Measurements from ENCODE around the gene CAPSL. TPM values are rescaled to one million over a fixed set of nuclear protein-coding genes. Genes with fewer than 3 reads are reported as not detected.
"Not testable (repeated sequence)": the region's sequence is repeated elsewhere in the genome, so short reads cannot be mapped to it uniquely, and the experiment has no call there.

The CAPSL gene
- polyA plus RNA-seq, 3 donors: 5.3 to 8.2 (median 7.6) TPM

DNA sequence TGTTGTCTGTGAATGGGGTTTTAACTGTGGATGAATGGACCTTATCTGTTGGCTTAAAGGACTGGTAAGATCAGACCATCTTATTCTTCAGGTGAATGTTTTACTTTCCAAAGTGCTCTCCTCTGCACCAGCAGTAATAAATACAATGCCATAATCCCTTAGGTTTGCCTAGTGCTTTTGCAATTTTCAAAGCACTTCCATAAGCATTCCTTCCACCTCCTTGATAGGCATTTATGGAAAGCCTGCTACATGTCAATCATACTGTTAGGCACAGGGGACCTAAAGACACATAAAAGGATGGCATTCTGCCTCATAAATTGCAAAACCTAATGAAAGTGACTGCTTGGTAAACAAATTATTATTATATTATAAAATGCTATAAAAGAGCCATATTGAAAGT, 60.3 kb downstream of the CAPSL start:
- no peak for DNase-seq (ENCODE audit: low read depth in 3 of 3, low spot score in 2 of 3)

DNA sequence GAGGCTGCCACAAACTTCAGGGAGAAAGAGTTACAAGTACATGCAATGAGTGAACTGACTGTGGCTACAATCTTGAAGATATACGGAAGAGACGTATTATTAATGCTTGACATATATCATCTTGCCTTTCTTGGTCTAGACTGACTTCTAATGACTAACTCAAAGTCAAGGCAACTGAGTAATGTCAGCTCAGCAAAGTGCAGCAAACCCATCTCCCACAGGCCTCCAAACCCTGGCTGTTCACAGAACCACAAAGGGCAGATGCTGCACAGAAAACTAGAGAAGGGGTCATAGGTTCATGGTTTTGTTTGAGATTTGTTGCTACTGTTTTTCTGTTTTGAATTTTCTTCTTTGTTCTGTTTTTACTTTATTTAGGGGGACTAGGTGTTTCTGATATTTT, 60.8 kb downstream of the CAPSL start:
- no peak for DNase-seq (ENCODE audit: low read depth in 3 of 3, low spot score in 2 of 3)

DNA sequence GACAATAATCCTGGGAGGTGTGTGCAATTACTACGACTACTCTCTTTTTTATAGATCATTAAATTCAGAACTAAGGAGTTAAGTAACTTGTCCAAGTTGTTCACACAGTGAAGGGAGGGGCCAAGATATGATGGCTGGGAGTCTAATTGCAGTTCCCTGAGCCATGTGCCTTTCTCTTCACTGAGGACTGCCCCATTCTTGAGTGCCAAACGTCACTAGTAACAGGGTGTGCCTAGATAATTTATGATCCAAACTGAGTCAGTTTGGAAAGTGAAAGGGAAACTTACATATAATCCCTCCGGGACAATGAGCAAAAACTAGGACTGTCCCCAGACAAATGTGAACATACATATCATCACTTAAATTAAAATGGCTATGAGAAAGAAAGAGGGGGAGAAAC, 61.5 kb downstream of the CAPSL start:
- DNase-seq (ENCODE audit: low read depth in 3 of 3, low spot score in 2 of 3): no peak

DNA sequence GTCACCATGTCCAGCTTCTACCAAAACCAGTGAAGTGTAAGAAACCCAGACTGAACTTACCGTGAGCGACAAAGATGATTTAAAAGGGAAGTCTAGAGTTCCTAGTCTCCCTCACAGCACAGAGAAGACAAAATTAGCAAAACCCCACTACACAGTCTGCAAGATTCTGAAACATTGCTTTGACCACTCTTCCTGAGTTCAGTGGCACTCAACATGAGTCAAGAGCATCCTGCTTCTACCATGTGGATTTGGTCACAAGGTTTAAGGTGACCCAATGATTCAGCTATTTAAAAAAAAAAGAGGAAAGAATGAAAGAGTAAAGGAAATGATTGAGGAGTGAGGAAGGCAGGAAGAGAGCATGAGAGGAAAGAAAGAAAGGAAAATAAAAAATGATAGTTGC, 62.0 kb downstream of the CAPSL start:
- DNase-seq (ENCODE audit: low read depth in 3 of 3, low spot score in 2 of 3): no peak

DNA sequence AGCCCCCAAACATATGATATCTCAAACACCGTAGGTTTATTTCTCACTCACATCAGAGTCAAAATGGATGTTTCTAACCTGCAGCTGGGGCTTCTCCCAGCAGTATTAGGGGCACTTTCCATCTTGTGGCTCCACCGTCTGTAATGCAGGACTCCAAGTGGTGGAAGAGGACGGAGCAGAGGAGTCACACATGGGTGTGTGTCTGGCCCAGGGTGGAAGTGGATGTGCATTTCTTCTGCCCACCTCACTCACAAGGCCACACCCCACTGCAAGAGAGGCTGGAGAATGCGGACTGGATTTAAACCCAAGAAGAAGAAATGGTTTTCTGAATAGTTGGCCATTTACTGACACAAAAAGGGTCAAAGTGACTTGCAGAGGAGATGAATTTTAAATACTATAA, 67.8 kb downstream of the CAPSL start:
- no peak for DNase-seq (ENCODE audit: low read depth in 3 of 3, low spot score in 2 of 3)

DNA sequence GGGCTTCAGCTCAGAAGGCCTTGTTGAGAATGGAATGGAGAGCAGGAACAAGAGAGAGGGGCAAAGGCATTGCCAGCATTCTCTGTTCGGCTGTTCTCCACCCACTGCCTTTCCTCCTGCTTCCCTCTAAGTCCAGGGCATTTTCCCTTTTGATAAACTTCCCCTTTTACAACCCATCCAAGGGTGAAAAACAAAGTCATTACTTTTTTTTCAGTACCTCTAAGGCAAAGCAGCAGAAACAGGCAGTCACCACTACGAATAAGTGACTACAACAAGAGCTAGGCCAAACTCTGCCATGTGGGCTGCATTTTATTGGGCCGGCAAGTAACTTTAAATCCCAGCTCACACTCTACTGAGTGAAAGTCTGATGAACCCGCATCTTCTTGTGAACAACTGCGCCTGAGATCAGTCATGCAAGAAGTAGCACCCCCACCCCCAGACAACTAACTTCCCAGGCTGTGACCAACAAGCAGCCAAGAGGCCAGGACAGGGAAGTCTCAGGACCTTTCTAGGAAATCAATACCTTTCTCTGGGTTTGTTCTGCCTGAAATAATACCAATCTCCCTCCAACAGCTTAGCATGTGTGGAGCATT, 68.6 kb downstream of the CAPSL start:
- no peak for DNase-seq (ENCODE audit: low read depth in 3 of 3, low spot score in 2 of 3)

DNA sequence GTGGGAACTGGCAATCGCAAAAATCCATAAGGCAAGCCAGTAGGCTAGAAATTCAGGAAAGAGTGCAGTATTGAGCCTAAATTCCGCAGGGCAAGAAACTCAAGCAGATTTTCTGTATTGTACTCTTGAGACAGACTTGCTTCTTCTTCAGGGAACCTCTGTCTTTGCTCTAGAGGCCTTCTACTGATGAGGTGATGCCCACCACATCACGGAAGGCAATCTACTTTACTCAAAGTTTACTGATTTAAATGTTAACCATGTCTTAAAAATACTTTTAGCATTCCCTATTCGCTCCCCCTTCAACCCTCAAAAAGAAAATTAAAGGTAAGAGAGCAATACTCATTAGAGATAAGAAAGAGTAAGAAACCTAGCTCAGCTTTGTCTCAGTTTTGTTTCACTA, 70.4 kb downstream of the CAPSL start:
- no peak for DNase-seq (ENCODE audit: low read depth in 3 of 3, low spot score in 2 of 3)

DNA sequence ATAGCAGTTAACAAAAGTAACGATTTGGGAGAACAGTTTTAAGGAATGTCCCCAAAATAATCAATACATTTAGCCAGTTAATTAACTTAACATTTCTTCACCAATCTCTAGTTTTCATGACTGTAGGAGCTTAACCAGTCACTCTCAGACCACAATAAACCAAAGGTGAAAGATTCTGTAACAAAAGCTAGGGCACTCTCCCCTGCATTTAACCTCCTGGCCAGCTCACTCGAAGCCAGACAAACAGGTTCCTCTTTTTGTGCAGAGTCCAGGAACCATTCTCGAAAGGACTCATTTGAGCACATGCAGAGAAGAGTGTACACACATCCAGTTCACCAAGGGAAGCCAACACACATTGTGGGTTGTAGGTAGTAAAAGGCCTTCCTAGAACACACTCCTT, 75.3 kb downstream of the CAPSL start:
- no peak for DNase-seq (ENCODE audit: low read depth in 3 of 3, low spot score in 2 of 3)

DNA sequence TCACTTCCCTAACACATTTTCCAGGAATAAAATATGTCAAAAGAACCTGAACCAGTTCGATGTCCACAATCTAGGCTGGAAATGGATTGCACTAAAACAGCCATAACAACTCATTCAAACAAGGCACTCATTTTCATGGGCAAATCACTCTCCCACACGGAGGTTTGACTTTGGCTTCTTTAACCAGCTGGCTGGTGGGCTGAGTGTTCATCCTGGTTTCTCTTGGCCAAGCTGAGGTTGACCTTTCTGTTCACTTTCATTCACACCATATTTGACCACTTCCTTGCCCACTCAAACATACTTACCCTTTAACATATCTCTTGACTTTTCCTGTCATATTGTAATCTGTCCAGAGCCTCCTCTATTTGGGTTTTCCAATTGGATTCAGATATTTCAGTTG, 76.3 kb downstream of the CAPSL start:
- no peak for DNase-seq (ENCODE audit: low read depth in 3 of 3, low spot score in 2 of 3)

DNA sequence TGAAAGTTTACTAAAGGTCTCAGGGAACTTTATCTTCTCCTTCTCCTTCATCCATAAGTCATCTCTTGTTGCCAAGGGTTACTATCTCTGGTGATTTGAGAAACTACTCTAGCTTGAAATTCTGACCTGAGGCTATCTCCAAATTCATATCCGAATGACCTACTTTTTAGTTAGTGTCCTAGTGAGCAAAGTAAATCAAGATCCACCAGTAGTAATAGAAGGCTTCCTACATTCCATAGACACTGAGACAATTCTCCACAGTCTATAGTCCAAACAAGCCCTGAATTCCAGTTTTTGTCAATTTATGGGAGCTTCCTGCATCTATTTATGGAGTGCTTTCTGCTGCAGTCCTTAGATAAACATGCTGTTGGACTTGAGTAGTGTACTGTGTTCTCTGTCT, 76.7 kb downstream of the CAPSL start:
- DNase-seq (ENCODE audit: low read depth in 3 of 3, low spot score in 2 of 3): no peak

DNA sequence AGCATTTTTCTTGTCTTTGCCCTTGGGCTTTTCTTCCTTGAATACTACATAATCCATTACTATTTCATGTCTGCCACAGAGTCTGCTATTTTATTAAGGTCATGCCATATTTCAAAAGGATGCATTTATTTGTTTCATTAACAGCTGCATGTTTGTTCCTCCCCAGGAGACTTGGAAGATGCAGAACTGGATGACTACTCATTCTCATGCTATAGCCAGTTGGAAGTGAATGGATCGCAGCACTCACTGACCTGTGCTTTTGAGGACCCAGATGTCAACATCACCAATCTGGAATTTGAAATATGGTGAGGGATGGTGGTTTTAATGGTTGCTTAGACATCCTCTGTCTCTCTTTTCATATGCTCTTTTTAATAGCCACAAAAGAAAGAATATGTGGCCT, 77.7 kb downstream of the CAPSL start:
- DNase-seq (ENCODE audit: low read depth in 3 of 3, low spot score in 2 of 3): no peak

DNA sequence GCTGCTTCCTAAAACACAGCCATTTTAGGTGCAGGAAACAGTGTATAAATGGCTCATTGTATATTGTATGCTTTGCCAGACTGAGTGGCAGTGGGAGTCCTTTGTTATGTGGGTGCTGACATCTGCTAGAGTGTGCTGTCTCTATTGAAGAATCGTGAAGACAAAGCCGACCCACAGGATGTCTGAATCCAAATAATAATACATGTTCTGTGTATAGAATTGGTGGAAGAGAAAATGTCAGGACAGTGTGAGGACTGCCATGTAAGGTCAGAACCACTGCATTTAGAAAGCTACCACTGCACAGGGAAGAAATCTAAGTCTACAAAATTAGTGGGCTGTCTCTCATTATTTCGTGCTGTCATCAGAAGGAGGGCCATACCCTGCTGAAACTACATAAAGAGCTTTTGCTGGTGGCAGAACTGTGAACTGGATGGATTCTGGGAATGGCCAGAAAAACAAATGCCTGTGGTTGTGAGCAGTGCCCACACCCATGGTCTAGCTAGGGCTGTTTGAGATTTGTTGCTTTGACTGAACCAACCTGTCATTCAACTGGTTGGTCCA, 79.2 kb downstream of the CAPSL start:
- DNase-seq (ENCODE audit: low read depth in 3 of 3, low spot score in 2 of 3): no peak

DNA sequence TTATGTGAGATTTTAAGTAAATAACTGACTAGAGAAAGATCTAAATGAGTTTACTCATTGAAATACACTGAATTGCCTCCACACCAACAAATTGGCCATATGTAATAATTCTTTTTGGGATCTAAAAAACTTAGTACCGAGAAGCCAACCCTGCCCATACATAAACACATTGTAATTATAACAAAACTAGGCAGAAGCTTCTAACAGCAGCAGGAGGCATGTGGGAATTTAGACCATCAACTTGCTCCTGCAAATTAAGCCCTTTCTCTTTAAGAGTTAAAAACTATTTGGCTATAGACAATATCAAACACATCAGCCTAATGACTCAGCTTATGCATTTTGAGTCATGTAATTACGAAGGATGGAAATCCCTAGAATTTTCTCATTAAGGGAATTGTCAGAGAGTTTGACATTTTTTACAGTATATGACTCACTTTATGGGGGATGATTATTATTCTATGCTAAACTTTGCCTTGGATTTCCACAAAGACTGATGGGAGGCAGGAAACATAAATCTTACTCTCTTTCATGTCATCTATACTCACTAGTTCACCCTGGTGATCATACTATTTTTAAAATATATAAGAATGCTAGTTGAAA, 80.7 kb downstream of the CAPSL start:
- DNase-seq (ENCODE audit: low read depth in 3 of 3, low spot score in 2 of 3): no peak

DNA sequence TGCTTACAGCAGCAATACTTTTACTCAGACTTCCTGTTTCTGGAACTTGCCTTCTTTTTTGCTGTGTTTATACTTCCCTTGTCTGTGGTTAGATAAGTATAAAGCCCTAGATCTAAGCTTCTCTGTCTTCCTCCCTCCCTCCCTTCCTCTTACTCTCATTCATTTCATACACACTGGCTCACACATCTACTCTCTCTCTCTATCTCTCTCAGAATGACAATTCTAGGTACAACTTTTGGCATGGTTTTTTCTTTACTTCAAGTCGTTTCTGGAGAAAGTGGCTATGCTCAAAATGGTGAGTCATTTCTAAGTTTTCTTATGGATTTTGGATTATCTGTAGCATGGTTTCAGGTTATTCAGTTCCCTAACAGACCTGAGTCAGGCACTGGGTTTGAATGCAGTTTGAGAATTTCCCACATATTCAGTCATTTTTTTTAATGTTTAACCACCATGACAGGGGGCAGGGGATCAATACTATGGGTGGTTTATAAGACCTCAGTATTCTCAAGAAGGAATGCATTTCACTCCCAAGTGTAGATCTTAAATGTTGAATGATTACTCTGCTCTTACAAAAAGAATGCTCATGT, 81.6 kb downstream of the CAPSL start, which contains the start of gene IL7R:
Gene IL7R (plus strand): TSS at position 127 of the 587 bp plus-strand sequence. CDS start 87 bp downstream, at position 214.
- DNase-seq (ENCODE audit: low read depth in 3 of 3, low spot score in 2 of 3): no peak

DNA sequence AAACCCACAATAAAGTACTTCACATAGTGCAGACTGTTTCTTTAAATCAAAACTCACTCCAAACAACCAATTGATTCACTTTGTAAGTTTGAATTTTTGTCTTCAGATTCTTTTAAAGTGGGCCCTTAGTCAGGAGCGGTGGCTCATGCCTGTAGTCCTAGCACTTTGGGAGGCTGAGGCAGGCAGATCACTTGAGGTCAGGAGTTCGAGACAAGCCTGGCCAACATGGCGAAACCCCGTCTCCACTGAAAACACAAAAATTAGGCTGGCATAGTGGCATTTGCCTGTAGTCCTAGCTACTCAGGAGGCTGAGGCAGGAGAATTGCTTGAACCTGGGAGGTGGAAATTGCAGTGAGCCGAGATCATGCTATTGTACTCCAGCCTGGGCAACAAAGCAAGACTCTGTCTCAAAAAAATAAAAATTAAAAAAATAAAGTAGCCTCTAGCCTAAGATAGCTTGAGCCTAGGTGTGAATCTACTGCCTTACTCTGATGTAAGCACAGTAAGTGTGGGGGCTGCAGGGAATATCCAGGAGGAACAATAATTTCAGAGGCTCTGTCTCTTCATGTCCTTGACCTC, 82.1 kb downstream of the CAPSL start:
- not testable (repeated sequence) for DNase-seq (ENCODE audit: low read depth in 3 of 3, low spot score in 2 of 3)

DNA sequence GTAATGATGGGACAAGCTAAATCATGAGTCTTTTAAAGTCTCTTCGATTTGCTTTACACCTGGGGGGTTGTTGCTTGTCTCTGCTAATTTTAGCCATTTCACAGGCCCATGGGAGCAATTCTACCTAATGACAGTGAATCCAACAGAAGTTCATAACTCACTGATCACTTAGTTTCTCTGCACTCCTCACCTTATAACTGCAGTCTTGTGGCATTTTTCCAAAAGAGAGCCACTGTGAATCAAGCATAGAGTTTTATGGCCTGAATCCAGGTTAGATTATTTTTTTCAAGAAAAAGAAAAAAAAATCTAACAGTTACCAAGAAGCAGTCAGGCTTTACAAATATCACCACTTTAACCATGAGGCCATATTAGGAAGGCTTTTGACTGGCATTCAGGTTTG, 83.2 kb downstream of the CAPSL start:
- DNase-seq (ENCODE audit: low read depth in 3 of 3, low spot score in 2 of 3): no peak

Other genes starting within 250 kb of the CAPSL start
- under 1 TPM; 0.37 to 0.93 (median 0.60) TPM for gene IL7R, start 81.7 kb downstream of the CAPSL start, polyA plus RNA-seq (ENCODE audit: insufficient read length in 3 of 3)
- 100 to 1,000 TPM; 102 to 125 (median 106) TPM for gene UGT3A1, start 52.8 kb upstream of the CAPSL start, polyA plus RNA-seq (ENCODE audit: insufficient read length in 3 of 3)
- gene UGT3A2, start 128.3 kb upstream of the CAPSL start, polyA plus RNA-seq (ENCODE audit: insufficient read length in 3 of 3): 10 to 100 TPM; 10.2 to 15.8 (median 13.6) TPM
- gene LMBRD2, start 213.3 kb upstream of the CAPSL start, polyA plus RNA-seq (ENCODE audit: insufficient read length in 3 of 3): 10 to 100 TPM; 17.7 to 20.7 (median 18.1) TPM
- gene SKP2, start 213.5 kb upstream of the CAPSL start, polyA plus RNA-seq (ENCODE audit: insufficient read length in 3 of 3): 10 to 100 TPM; 41.4 to 45.0 (median 43.4) TPM

Measured in right renal cortex interstitium (tissue), 3 donors.